Fibroblast of skin of left quadriceps (primary cell): ENCODE results near the gene PSTPIP1.

Experiments used
- DNase-seq, 2 experiments: peaks; one replicate each; pipeline ENCODE4 v3.0.0-alpha.2; 2013; ENCODE audit warnings: low read depth in 2 of 2

PSTPIP1 gene

DNA sequence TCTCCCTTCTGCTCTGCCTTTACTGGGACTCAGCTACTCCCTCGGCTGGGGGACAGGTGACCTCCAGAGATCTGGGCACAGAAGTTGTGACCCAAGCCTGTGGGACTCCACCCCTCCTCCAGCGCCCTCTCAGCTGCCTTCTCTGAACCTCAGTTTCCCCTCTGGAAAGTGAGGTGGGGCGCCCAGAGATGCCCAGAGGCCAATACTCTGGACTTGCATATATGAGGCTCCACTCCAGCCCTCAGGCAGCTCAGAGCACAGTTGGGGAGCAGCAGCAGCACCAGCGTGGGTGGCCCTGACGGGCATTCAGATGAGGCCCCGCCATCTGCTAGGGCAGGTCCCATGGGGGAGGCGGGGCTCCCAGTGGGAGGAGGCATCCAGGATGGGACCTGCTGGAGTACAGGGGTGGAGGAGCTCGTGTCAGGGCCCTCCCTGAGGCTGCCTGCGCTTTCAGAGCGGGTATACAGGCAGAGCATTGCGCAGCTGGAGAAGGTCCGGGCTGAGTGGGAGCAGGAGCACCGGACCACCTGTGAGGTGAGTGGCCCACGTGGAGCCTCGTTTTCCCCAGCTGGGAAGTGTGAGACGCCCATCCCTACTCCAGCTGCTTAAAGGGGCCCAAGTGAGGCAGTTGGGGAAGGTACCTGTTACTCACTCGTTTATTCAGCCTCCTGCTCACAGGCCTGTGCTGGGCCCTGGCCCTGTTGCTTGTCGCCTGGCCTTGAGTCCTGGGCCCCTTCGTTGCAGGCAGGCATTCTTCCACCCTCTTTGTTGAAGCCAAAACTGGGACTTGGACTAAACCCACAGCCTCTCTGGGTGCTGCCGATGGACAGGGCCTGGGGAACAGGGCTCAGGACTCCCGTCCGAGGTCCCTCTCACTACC, 35.4 kb downstream of the PSTPIP1 start:
- DNase-seq: no peak

DNA sequence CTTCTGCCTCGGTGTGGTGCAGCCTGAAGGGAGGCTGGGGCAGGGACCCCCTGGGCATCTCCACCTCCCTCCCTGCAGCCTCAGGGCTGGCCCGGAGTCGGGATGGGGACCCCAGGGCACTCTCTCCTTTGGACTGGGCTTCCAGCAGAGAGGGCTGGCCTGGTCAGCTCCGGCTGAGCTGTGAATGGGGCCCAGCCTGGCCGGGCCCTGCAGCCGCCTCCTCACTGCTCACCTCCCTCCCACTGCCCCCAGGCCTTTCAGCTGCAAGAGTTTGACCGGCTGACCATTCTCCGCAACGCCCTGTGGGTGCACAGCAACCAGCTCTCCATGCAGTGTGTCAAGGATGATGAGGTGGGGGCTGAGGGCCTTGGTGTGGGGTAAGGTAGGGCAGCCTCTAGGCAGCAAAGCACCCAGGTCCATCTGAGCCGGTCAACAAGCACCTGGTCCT, 36.0 kb downstream of the PSTPIP1 start:
- no peak for DNase-seq

- no peak for DNase-seq
These were observed 36.6 kb downstream of the PSTPIP1 start for GRCh38 chr15:77031376-77032050.

- no peak for DNase-seq
These were observed 37.2 kb downstream of the PSTPIP1 start for GRCh38 chr15:77032052-77032646.

- DNase-seq: no peak
These were observed 37.9 kb downstream of the PSTPIP1 start for GRCh38 chr15:77032647-77033416.

- DNase-seq: no peak
These were observed 38.4 kb downstream of the PSTPIP1 start for GRCh38 chr15:77033417-77033728.

- DNase-seq: no peak
These were observed 39.1 kb downstream of the PSTPIP1 start for GRCh38 chr15:77033729-77034671.

GRCh38 chr15:77034695-77035489, 40.0 kb downstream of the PSTPIP1 start:
- no peak for DNase-seq

- no peak for DNase-seq
These were observed 40.7 kb downstream of the PSTPIP1 start for GRCh38 chr15:77035584-77035983.

GRCh38 chr15:77035999-77036471, 41.1 kb downstream of the PSTPIP1 start:
- no peak for DNase-seq

GRCh38 chr15:77036537-77037387, 41.8 kb downstream of the PSTPIP1 start:
- DNase-seq: no peak

DNA sequence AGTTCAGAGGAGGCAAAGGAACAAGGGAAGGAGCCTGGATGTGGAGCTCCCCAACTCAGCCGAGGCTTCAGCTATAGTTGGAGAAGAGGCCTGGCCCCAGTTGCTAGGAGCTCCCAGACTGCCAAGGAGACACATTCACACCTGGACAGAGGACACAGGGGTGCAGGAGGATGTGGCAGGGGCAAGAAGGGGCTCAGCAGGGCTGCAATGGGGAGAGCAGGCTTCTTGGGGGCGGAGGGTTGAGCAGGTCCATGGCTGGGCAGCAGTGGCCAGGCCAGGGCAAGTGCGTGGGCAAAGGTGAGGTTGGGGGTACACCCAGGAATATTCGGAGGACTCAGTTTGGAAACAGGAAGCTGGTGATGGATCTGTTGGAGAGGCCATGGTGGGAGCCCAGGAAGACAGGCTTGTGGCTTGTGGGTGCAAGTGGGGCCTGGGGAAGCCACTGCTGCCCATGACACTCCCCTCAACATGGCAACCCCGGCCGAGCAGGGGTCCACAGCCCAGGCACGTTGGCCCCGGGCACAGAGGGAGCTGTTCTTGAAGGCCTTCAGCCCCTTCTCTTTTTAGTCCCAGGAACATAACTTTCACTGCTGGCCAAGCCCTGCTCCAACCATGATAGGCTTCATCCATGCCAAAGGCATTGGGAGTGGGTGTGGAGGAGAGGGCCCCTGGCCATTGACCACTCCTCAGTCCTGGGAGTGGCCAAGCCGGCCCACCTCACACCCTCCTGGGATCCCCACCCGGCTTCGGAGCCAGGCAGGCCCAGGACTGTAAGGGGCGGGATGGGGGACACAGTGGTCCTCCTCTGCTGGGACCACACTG, 42.7 kb downstream of the PSTPIP1 start:
- DNase-seq: no peak

DNA sequence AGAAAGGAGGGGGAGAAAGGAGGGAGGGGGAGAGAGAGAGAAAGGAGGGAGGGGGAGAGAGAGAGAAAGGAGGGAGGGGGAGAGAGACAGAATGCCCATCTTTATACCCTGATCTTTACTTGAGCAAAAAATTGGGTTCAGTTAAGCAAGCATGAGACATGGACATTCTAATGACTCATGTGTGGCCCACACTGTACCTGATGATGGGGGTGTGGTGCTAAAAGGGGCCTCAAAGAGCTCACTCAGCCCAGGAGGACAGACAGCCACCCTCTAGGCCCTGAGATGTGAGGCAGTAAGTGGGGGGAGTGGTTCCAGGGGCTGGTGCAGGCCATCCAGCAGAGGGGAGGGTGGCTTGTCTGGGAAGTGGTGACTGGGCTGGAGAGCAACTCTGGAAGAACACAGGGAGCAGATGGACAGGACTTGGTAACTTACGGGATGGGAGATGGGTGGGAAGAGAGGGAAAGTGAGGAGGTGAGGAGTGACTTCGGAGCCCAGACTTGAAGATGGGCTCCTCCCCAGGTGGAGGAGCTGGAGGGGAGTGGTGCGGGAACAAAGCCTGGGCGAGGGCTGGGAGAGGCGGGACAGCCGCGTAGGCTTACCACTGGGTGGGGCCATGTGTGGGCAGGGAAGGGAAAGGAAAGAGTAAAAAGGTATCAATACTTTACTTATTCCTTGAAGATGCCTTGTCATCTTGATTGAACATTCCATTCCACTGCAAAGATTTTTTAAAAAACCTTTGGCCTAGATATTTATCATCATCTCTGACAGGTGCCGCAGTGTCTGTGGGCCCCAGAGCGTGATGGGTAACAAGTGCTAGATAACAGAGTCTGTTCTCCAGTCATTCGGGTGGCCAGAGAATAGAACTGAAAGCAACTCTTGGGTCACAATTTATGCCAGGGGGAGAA, 43.6 kb downstream of the PSTPIP1 start:
- no peak for DNase-seq

- DNase-seq: no peak
These were observed 44.2 kb downstream of the PSTPIP1 start for GRCh38 chr15:77039217-77039533.

GRCh38 chr15:77039848-77040247, 44.9 kb downstream of the PSTPIP1 start:
- DNase-seq: no peak

GRCh38 chr15:77040673-77041072, 45.7 kb downstream of the PSTPIP1 start:
- DNase-seq: no peak

DNA sequence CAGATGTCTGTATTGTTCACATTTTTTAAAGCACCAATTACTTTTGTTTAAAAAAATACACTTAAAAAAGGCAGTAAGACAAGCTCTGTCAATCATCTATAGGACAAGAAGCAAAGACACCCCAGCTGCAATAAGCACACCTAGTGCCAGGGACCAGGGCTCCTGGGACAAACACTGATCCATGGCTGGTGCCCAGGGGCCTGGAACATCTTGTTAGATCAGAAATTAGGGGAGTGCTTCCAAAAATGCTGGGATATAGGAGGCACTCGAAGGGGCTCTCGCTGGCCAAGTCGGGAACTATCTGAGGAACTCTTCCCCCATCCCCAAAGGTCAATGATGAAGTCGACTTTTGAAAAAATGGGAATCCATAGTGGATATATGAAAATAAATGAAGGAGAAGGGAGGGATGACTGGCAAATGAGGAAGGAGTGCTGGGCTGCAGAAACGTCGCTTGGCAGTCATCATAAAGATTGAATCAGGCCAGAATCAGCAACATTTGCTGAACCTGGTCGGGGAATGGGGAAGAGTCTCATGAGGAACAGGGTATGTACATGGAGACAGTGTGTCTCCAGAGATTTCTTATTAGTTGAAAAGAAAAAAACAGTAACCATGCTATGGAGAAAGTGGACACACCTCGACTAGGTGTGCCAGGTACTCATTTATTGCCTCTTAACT, 47.5 kb downstream of the PSTPIP1 start:
- DNase-seq: no peak
